GM23248 (cell line): ENCODE data around the gene OGT. TPM values are rescaled to one million over a fixed set of nuclear protein-coding genes. Genes with fewer than 3 reads are reported as not detected.
"Not testable (repeated sequence)": the region's sequence is repeated elsewhere in the genome, so short reads cannot be mapped to it uniquely, and the experiment has no call there.

Source experiments
- DNase-seq: peaks from one replicate; pipeline ENCODE4 v3.0.0-alpha.2; 2015
- H2AFZ ChIP-seq: fragments of 200-600 bp; sonication (generic); 2 replicates; pipeline ENCODE4 v1.6.1; 2016; ENCODE audit warnings: antibody characterized with exemption
- H3F3A ChIP-seq: fragments of 200-600 bp; sonication (generic); 2 replicates; pipeline ENCODE4 v1.6.1; 2016; ENCODE audit warnings: mild to moderate bottlenecking, antibody characterized with exemption, mixed run types; ENCODE audit not compliant: insufficient read depth
- H3K27ac ChIP-seq: fragments of 200-600 bp; sonication (generic); 2 replicates; pipeline ENCODE4 v1.5.1; 2016; ENCODE audit warnings: mild to moderate bottlenecking
- H3K27me3 ChIP-seq: fragments of 200-600 bp; sonication (generic); replicated peaks from 2 replicates; pipeline ENCODE4 v1.6.1; 2016; ENCODE audit warnings: mild to moderate bottlenecking; ENCODE audit not compliant: insufficient read depth
- H3K36me3 ChIP-seq: fragments of 200-600 bp; sonication (generic); 2 replicates; pipeline ENCODE4 v1.6.1; 2016; ENCODE audit warnings: low read depth, mild to moderate bottlenecking
- H3K4me1 ChIP-seq: fragments of 200-600 bp; sonication (generic); 2 replicates; pipeline ENCODE4 v1.6.1; 2016; ENCODE audit warnings: mild to moderate bottlenecking; ENCODE audit not compliant: insufficient read depth
- H3K4me2 ChIP-seq: fragments of 200-600 bp; sonication (generic); one replicate; pipeline ENCODE4 v1.6.1; 2016; ENCODE audit warnings: mild to moderate bottlenecking; ENCODE audit not compliant: unreplicated experiment
- H3K4me3 ChIP-seq: fragments of 200-600 bp; sonication (generic); 2 replicates; pipeline ENCODE4 v1.5.1; 2016; ENCODE audit warnings: mild to moderate bottlenecking
- H3K79me2 ChIP-seq: fragments of 200-600 bp; sonication (generic); 2 replicates; pipeline ENCODE4 v1.6.1; 2016; ENCODE audit warnings: mild to moderate bottlenecking; ENCODE audit not compliant: insufficient read depth
- H3K9ac ChIP-seq: fragments of 200-600 bp; sonication (generic); 2 replicates; pipeline ENCODE4 v1.6.1; 2016; ENCODE audit warnings: mild to moderate bottlenecking
- H3K9me2 ChIP-seq: fragments of 200-600 bp; sonication (generic); 2 replicates; pipeline ENCODE4 v1.6.1; 2016; ENCODE audit warnings: mixed run types, mild to moderate bottlenecking, moderate library complexity; ENCODE audit not compliant: insufficient read depth
- H3K9me3 ChIP-seq: fragments of 200-600 bp; sonication (generic); one replicate; pipeline ENCODE4 v1.6.1; 2017; ENCODE audit warnings: low read depth
- H4K20me1 ChIP-seq: fragments of 200-600 bp; sonication (generic); 2 replicates; pipeline ENCODE4 v1.6.0; 2016; ENCODE audit not compliant: insufficient read depth
- EZH2 ChIP-seq: fragments of 200-600 bp; sonication (generic); IDR thresholded peaks from 2 replicates; pipeline ENCODE4 v1.6.1; 2018; ENCODE audit warnings: antibody characterized with exemption, mild to moderate bottlenecking; ENCODE audit not compliant: insufficient read depth, poor library complexity, severe bottlenecking
- EZH2phosphoT487 ChIP-seq: fragments of 200-600 bp; sonication (generic); IDR thresholded peaks from 2 replicates; pipeline ENCODE4 v1.6.1; 2018; ENCODE audit warnings: antibody characterized with exemption, moderate library complexity, mild to moderate bottlenecking, low read depth; ENCODE audit not compliant: insufficient read depth
- WGBS, 2 experiments: methylation state at CpG; one replicate each; pipeline ENCODE4 v1.1.6; 2015 to 2017; ENCODE audit warnings: low lambda C conversion rate in 2 of 2, low coverage in 1 of 2; ENCODE audit errors: missing lambda C conversion rate in 2 of 2; 5-methylcytosine and 5-hydroxymethylcytosine counted together
- in situ Hi-C: fragments of 300-500 bp; cut with MboI; formaldehyde crosslinking; loops from 2 replicates; pipeline ENCODE4 v1.15.0; 2020
- polyA plus RNA-seq: library from polyadenylated mRNA; unstranded; fragments of >200 nt; fragmentation: Nextera tagmentation; extraction: Ambion mirVana; gene quantifications from 2 replicates; pipeline ENCODE4 v1.2.1, GENCODE V29; 2016
- total RNA-seq: library from RNA; depleted of rRNA; stranded (reverse); fragments of >200 nt; shearing (Covaris generic); gene quantifications from 2 replicates; pipeline ENCODE4 v1.2.3, GENCODE V29; 2014

Gene OGT
- total and polyA plus RNA-seq, 2 experiments from 2014 or later = 42.1 to 97.1 TPM

- Histone ChIP-seq H3K27ac (no peak overlapping the region), H3K9me2 (no peaks in the 10 kb centered on the region), H3K27me3 (no peaks in the 10 kb centered on the region), H3K36me3 (peaks cover 33% of the 10 kb centered on the region; the same call in 1 of the 2 replicates), H3F3A (peaks cover 16% of the 10 kb centered on the region; the same call in 1 of the 2 replicates), H3K9ac (no peak overlapping the region), H3K4me3 (no peak overlapping the region), H4K20me1 (no peaks in the 10 kb centered on the region; the same call in 1 of the 2 replicates), H3K9me3 (no peaks in the 10 kb centered on the region), H2AFZ (no peak overlapping the region), H3K4me1 (0 out of 2 replicates have a peak, but pooled peaks cover 4% of the 10 kb centered on the region), H3K79me2 (peaks cover 100% of the 10 kb centered on the region), H3K4me2 (no peak overlapping the region)
- in situ Hi-C loops = no loop called here
- WGBS, 2 experiments = 62 to 67% methylated on average over 3 of the region's 3 CpGs
- no peak for TF ChIP-seq EZH2phosphoT487
- TF ChIP-seq EZH2 = no peak
- DNase-seq = no peak
These were observed 17.7 kb downstream of the OGT start for GRCh38 chrX:71550578-71550977.

DNA sequence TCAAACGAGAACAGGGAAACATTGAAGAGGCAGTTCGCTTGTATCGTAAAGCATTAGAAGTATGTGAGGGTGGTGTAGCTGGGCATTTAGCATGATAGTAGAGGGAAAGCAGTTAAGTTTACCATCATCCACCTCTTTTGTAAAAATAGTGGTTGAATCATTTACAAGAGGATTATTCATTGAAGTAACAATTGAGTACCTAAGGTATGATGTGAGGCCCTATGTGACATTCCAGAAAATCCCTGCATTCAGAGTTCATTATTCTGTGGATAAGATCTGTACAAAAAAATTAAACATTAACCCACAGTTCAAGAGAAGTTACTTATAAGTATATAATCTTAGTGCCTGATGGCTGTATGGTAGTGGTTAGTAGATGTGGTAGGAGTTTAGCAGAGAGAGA is 23.1 kb downstream of the OGT start:
- no peak for DNase-seq
- WGBS, 2 experiments = 69% methylated on average over 3 of the region's 3 CpGs
- TF ChIP-seq EZH2phosphoT487 = no peak
- no peak for TF ChIP-seq EZH2
- Histone ChIP-seq H3K9me2 (no peaks in the 10 kb centered on the region), H3K9me3 (no peaks in the 10 kb centered on the region), H3K4me2 (no peak overlapping the region), H3K79me2 (peaks cover 86% of the 10 kb centered on the region), H4K20me1 (no peaks in the 10 kb centered on the region; the same call in 1 of the 2 replicates), H3K27me3 (no peaks in the 10 kb centered on the region), H3K4me3 (no peak overlapping the region), H3K27ac (no peak overlapping the region), H3K36me3 (peaks cover 59% of the 10 kb centered on the region), H3K9ac (no peak overlapping the region), H3K4me1 (no peaks in the 10 kb centered on the region), H3F3A (peaks cover 16% of the 10 kb centered on the region; the same call in 1 of the 2 replicates), H2AFZ (no peak overlapping the region)
- in situ Hi-C loops = no loop called here

GRCh38 chrX:71558920-71559319 is 26.0 kb downstream of the OGT start:
- Histone ChIP-seq H3K4me1 (no peaks in the 10 kb centered on the region), H3K9me3 (no peaks in the 10 kb centered on the region), H3F3A (peaks cover 16% of the 10 kb centered on the region; the same call in 1 of the 2 replicates), H3K36me3 (peaks cover 79% of the 10 kb centered on the region), H3K4me3 (no peak overlapping the region), H3K79me2 (peaks cover 86% of the 10 kb centered on the region), H3K4me2 (no peak overlapping the region), H2AFZ (no peak overlapping the region), H3K27ac (no peak overlapping the region), H3K9ac (no peak overlapping the region), H3K9me2 (no peaks in the 10 kb centered on the region), H4K20me1 (no peaks in the 10 kb centered on the region; the same call in 1 of the 2 replicates), H3K27me3 (no peaks in the 10 kb centered on the region)
- in situ Hi-C loops = no loop called here
- no peak for DNase-seq
- 97 to 100% methylated on average over 3 to 5 of the region's 5 CpGs for WGBS, 2 experiments
- TF ChIP-seq EZH2phosphoT487 (no peak), EZH2 (no peak)

DNA sequence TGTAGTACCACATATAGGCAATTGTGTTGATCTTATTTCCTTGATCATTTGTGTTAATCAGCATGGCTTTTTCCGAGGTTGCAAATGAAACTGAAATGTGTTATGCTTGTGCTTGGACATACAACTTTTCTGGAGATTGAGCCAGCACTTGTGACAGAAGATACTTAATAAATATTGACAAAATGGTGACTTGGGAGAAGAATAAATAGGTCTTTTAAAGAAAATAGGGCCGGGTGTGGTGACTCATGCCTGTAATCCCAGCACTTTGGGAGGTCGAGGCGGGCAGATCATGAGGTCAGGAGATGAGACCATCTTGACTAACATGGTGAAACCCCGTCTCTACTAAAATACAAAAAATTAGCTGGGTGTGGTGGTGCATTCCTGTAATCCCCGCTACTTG is 26.9 kb downstream of the OGT start:
- H3K4me2 ChIP-seq, H3K27me3 ChIP-seq, DNase-seq, H3K9me3 ChIP-seq, H3K4me1 ChIP-seq, H4K20me1 ChIP-seq, H2AFZ ChIP-seq, H3K27ac ChIP-seq, H3K9ac ChIP-seq, H3K9me2 ChIP-seq, H3K4me3 ChIP-seq, in situ Hi-C loops, H3F3A ChIP-seq: not testable (repeated sequence)
- H3K79me2 ChIP-seq = peaks cover 85% of the 10 kb centered on the region
- peaks cover 79% of the 10 kb centered on the region for H3K36me3 ChIP-seq
- WGBS, 2 experiments = 39 to 66% methylated on average over 3 to 6 of the region's 6 CpGs

DNA sequence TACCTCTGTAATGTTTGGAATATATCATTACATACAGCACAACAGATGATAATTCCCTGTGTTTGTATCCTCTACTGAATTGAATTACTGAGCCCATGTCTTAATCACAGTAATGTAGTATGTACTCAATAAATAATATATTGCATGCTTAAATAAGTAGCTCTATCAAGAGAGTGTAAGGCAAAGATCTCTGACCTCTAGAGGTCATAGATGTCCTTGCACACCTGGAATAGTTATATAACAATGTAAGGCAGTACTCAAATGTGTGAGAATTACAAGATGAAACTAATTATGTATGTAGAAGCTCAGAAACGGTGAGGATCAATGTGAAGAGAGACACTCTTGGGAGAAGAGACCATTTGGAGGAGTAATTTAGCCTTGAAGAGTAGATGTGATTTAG is 31.0 kb downstream of the OGT start:
- Histone ChIP-seq H3K4me1 (no peaks in the 10 kb centered on the region), H3K79me2 (peaks cover 77% of the 10 kb centered on the region), H3K4me3 (no peak overlapping the region), H3K9me2 (no peaks in the 10 kb centered on the region), H4K20me1 (no peaks in the 10 kb centered on the region; the same call in 1 of the 2 replicates), H3K27me3 (no peaks in the 10 kb centered on the region), H3K36me3 (peaks cover 75% of the 10 kb centered on the region), H3F3A (peaks cover 8% of the 10 kb centered on the region; the same call in 1 of the 2 replicates), H3K9ac (no peak overlapping the region), H2AFZ (no peak overlapping the region), H3K4me2 (no peak overlapping the region), H3K9me3 (no peaks in the 10 kb centered on the region), H3K27ac (no peak overlapping the region)
- 12 to 13% methylated on average over 1 of the region's 1 CpG for WGBS, 2 experiments
- no peak for DNase-seq
- no peak for TF ChIP-seq EZH2
- TF ChIP-seq EZH2phosphoT487 = no peak
- in situ Hi-C loops = no loop called here
